HFFc6 (cell line): ENCODE data around the gene MYRFL. TPM values are rescaled to one million over a fixed set of nuclear protein-coding genes. Genes with fewer than 3 reads are reported as not detected.

Experiments
- DNase-seq: peaks from one replicate; pipeline ENCODE4 v3.0.0-alpha.2; 2018
- H3K27ac Mint-ChIP-seq: 2 replicates; pipeline ENCODE4 v1.8.0; 2020; ENCODE audit warnings: mild to moderate bottlenecking, mixed read lengths
- H3K27me3 Mint-ChIP-seq: 2 replicates; pipeline ENCODE4 v1.8.0; 2021; ENCODE audit warnings: mild to moderate bottlenecking, moderate library complexity, mixed read lengths; ENCODE audit not compliant: insufficient read depth
- H3K36me3 Mint-ChIP-seq: 2 replicates; pipeline ENCODE4 v1.8.0; 2021; ENCODE audit warnings: low read depth, mixed read lengths
- H3K4me1 Mint-ChIP-seq: 2 replicates; pipeline ENCODE4 v1.8.0; 2020; ENCODE audit warnings: low read depth, mixed read lengths
- H3K4me3 Mint-ChIP-seq: 2 replicates; pipeline ENCODE4 v1.8.0; 2020; ENCODE audit warnings: mild to moderate bottlenecking, moderate library complexity, mixed read lengths
- H3K9me3 Mint-ChIP-seq: 2 replicates; pipeline ENCODE4 v1.8.0; 2020; ENCODE audit warnings: mild to moderate bottlenecking, mixed read lengths
- total RNA-seq, 6 experiments: library from RNA; stranded (reverse); fragmentation: NEBNext Ultra II Directional; extraction: Animal tissue kit (Norgen Biotek cat#: 25700); gene quantifications; 2 replicates in 1 of 6; 3 replicates in 5 of 6; pipeline ENCODE4 v1.2.3, GENCODE V29; 2021
- TF ChIP-seq, protein P1 (sequence below): fragments of 200-600 bp; sonication (generic); IDR thresholded peaks from 2 replicates; pipeline ENCODE4 v1.5.0; 2021; ENCODE audit warnings: antibody characterized with exemption, mild to moderate bottlenecking

Gene MYRFL
- total RNA-seq, 6 experiments from 2014 or later, result not detected

DNA sequence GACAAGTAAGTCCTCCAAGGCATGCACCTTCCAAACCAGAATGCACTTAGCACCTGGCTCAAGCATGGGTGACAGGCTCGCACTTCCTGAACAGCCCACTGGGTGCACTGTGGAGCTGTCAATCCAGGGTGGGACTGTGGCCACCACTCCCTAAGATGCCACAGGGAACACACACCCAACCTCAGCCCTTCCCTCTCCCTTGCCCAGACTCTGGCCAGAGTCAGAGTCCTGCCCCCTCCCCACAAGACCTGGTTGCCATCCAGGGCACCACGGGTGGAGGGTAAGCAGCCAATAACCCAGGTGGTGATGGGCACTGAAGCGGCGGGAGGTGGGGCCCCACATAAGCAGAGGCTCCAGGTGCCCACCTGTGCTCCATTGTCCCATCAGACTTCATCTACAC lies 160.6 kb downstream of the MYRFL start:
- Mint-ChIP-seq H3K4me3 (no peak overlapping the region), H3K9me3 (no peaks in the 10 kb centered on the region; the same call in 1 of the 2 replicates), H3K27ac (no peak overlapping the region), H3K27me3 (no peaks in the 10 kb centered on the region; the same call in 1 of the 2 replicates), H3K4me1 (no peaks in the 10 kb centered on the region), H3K36me3 (no peaks in the 10 kb centered on the region)
- TF ChIP-seq, protein P1, sequence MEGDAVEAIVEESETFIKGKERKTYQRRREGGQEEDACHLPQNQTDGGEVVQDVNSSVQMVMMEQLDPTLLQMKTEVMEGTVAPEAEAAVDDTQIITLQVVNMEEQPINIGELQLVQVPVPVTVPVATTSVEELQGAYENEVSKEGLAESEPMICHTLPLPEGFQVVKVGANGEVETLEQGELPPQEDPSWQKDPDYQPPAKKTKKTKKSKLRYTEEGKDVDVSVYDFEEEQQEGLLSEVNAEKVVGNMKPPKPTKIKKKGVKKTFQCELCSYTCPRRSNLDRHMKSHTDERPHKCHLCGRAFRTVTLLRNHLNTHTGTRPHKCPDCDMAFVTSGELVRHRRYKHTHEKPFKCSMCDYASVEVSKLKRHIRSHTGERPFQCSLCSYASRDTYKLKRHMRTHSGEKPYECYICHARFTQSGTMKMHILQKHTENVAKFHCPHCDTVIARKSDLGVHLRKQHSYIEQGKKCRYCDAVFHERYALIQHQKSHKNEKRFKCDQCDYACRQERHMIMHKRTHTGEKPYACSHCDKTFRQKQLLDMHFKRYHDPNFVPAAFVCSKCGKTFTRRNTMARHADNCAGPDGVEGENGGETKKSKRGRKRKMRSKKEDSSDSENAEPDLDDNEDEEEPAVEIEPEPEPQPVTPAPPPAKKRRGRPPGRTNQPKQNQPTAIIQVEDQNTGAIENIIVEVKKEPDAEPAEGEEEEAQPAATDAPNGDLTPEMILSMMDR, result peak; percentile 44
- no peak for DNase-seq

DNA sequence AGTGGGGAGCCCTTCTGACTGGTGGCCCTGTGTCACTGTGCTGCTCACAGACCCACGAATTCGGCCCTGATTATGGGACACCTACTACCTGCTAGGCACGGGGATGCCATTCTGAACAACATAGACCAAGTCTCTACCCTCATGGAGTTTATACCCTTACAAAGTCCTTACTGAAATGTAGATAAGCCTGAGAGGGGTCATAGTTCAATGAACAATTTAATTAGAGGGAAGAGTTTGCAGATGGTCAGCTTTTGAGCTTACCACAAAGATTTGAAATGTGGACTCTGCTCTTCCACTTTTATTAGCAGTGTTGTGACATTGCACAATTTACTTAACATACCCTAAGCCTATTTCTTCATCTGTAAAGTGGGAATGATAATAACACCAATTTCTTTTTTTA lies 161.1 kb downstream of the MYRFL start:
- Mint-ChIP-seq H3K36me3 (no peaks in the 10 kb centered on the region), H3K27me3 (no peaks in the 10 kb centered on the region; the same call in 1 of the 2 replicates), H3K4me1 (no peaks in the 10 kb centered on the region), H3K9me3 (no peaks in the 10 kb centered on the region; the same call in 1 of the 2 replicates), H3K4me3 (no peak overlapping the region), H3K27ac (no peak overlapping the region)
- TF ChIP-seq, protein P1, result no peak
- DNase-seq, result no peak

DNA sequence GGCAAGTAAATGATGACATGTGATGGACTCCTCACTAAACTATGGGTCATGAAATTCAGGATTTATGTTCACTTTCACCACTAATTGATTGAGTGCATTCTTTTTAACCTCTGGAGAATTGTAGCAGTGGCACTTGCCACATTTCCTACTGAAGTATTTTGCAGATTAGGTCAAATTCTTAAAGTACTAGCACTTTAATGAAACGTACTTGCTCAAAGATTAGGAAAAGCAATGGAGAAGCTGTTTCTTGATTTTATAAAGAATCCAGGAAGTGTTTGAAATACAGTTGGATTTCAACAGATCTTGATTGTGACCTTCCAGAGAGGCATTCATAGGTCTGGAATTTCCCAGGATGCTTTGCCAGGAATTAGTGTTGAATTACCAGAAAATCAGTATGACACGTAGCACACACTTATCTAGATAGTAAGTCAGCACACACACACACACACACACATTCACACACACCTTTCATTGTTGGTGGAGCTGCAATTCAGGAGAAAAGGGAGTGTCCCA lies 162.6 kb downstream of the MYRFL start:
- no peaks in the 10 kb centered on the region for H3K36me3 Mint-ChIP-seq
- TF ChIP-seq, protein P1, result no peak
- no peak overlapping the region for H3K27ac Mint-ChIP-seq
- no peaks in the 10 kb centered on the region for H3K27me3 Mint-ChIP-seq
- H3K4me3 Mint-ChIP-seq, result no peak overlapping the region
- H3K9me3 Mint-ChIP-seq, result no peaks in the 10 kb centered on the region; the same call in 1 of the 2 replicates
- H3K4me1 Mint-ChIP-seq, result no peaks in the 10 kb centered on the region; the same call in 1 of the 2 replicates
- peak; percentile 83 for DNase-seq

DNA sequence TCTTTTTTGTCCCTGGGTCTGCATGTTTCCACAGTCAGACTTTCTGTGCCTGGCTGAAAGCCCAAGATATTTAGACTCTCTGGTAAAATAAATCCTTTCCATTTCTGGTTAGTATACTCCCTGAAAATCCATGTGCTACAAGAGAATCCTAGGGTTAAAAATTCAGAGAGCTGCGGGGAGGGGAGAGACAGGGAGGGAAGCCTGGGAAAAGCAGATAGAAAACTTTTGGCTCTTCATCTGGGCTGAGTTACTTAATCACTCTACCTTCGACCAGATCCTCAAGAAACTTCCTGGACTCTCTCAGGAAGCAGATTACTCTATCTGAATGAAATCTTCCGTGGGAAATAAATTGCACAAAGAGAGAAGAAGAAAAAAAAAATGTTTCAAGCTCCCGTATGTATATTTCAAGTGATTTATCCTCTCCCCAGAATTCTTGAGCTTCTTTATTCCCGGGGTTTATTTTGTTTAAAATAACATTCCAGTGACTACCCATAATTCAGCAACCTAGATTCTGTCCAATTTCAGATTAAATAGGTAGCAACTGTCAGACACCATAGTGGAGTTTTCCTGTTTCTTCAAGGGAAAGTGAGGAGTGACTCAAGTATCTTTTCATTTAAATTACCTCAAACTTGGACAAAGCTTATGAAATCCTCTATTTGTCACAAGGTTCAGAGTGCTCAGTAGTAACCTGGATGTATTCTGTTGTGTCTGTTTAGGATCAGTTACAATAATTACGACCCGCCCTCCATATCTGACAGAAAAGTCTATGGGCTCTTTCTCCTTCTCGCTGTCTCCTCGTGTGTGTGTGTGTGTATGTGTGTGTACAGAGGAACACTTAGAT lies 163.7 kb downstream of the MYRFL start:
- no peaks in the 10 kb centered on the region for H3K36me3 Mint-ChIP-seq
- H3K27ac Mint-ChIP-seq, result no peak overlapping the region

DNA sequence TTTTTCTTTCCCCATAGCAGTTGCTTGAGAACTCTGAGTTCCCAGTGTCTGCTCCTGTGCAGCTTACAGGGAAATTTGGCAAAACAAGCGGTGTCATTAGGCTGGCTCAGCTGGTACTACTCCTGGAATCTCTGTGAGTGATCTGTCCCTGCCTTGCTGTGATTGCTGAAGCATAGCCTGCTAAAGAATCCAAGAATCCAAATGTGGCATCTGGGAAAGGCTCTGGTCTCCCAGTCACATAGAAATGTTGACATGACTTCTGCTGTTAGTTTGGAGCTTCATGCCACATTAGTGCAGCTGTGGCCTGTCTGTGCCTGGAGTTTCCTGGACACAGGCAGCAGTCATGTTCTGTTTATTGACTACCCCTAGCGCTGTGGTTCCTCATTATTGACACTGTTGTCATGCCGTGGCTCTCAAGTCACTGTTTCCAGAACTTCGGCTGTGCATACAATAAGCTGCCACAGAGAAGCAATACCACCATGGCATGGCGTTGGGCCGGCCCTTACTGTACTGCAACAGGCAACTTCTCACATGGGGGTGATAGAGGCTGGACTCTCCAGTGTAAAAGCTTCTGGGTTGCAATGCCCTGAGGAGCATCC lies 166.8 kb downstream of the MYRFL start:
- H3K4me3 Mint-ChIP-seq, result no peak overlapping the region
- H3K9me3 Mint-ChIP-seq, result no peaks in the 10 kb centered on the region; the same call in 1 of the 2 replicates
- TF ChIP-seq, protein P1, result no peak
- H3K27me3 Mint-ChIP-seq, result no peaks in the 10 kb centered on the region
- no peak overlapping the region for H3K27ac Mint-ChIP-seq
- H3K4me1 Mint-ChIP-seq, result no peaks in the 10 kb centered on the region; the same call in 1 of the 2 replicates
- no peaks in the 10 kb centered on the region for H3K36me3 Mint-ChIP-seq
- DNase-seq, result no peak

More for the DNA sequence above, 163.7 kb downstream of the MYRFL start:
- Mint-ChIP-seq H3K4me3 (no peak overlapping the region), H3K27me3 (no peaks in the 10 kb centered on the region), H3K9me3 (no peaks in the 10 kb centered on the region; the same call in 1 of the 2 replicates), H3K4me1 (no peaks in the 10 kb centered on the region; the same call in 1 of the 2 replicates)
- TF ChIP-seq, protein P1, result no peak
- DNase-seq, result peak; percentile 4
